MM.1S (cell line): ENCODE results near the gene PARD6G.

Source experiments
- EZH2 ChIP-seq: fragments of 300-600 bp; sonication (generic); optimal IDR thresholded peaks from 2 replicates; pipeline ENCODE3; 2017; ENCODE audit warnings: low read depth, mild to moderate bottlenecking, antibody characterized with exemption, low read length, mixed read lengths
- EZH2phosphoT487 ChIP-seq: fragments of 300-600 bp; sonication (generic); IDR thresholded peaks from 2 replicates; pipeline ENCODE4 v1.6.1; 2018; ENCODE audit warnings: antibody characterized with exemption, low read length
- TF ChIP-seq, protein P1 (sequence below): fragments of 300-600 bp; sonication (generic); IDR thresholded peaks from 2 replicates; pipeline ENCODE4 v1.5.1; 2016; ENCODE audit warnings: antibody characterized with exemption, low read length, mixed read lengths

DNA sequence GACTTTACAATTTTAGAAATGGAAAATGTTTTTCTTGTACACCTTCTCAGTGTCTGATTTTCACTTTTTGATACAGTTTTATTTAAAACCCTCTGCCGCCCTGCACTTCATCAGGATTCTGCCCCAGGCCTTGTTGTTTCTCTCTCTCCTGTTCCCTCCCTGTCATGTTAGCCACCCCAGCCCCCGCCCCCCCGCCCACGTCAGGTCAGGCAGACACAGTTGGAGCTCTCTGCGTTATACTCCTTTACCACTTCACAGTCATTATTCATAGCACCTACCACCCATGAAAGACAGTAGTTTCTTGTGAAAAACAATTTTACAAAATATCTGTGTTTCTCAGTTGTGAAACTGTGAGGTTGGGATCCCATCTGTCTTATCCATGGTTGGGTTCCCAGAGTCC lies 116.8 kb downstream of the PARD6G start:
- TF ChIP-seq, protein P1, sequence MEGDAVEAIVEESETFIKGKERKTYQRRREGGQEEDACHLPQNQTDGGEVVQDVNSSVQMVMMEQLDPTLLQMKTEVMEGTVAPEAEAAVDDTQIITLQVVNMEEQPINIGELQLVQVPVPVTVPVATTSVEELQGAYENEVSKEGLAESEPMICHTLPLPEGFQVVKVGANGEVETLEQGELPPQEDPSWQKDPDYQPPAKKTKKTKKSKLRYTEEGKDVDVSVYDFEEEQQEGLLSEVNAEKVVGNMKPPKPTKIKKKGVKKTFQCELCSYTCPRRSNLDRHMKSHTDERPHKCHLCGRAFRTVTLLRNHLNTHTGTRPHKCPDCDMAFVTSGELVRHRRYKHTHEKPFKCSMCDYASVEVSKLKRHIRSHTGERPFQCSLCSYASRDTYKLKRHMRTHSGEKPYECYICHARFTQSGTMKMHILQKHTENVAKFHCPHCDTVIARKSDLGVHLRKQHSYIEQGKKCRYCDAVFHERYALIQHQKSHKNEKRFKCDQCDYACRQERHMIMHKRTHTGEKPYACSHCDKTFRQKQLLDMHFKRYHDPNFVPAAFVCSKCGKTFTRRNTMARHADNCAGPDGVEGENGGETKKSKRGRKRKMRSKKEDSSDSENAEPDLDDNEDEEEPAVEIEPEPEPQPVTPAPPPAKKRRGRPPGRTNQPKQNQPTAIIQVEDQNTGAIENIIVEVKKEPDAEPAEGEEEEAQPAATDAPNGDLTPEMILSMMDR = no peak
- TF ChIP-seq EZH2 = no peak
- TF ChIP-seq EZH2phosphoT487 = no peak
